IMR-90 (cell line): ENCODE results near the gene EGLN3. TPM values are rescaled to one million over a fixed set of nuclear protein-coding genes. Genes with fewer than 3 reads are reported as not detected.

Source experiments
- ATAC-seq: fragments of 200-7000 bp; cut with Tn5 transposase; 2 replicates; pipeline ENCODE4 v1.9.1; 2020; ENCODE audit warnings: low read depth, mild to moderate bottlenecking, moderate library complexity
- BruUV-seq: library from RNA; stranded (reverse); fragments of 400-500 nt; replicated peaks from 2 replicates; lab custom pipeline; 2021; lab: Mats Ljungman, UMichigan
- CTCF ChIA-PET: fragments of 300-600 bp; formaldehyde crosslinking; extraction: SDS; loops from one replicate; lab custom pipeline; 2021; ENCODE audit warnings: antibody characterized with exemption; lab: Yijun Ruan, JAX
- POLR2A ChIA-PET: fragments of 300-600 bp; sonication (Branson Sonifier 250); formaldehyde crosslinking; loops from one replicate; lab custom pipeline; 2022; ENCODE audit warnings: antibody characterized with exemption; ENCODE audit not compliant: unreplicated experiment; lab: Charles Lee
- DNase-seq: peaks from one replicate; pipeline ENCODE4 v3.0.0; 2013
- H2AFZ ChIP-seq: replicated peaks from 2 replicates; pipeline ENCODE3; 2013; ENCODE audit warnings: low read length, mild to moderate bottlenecking; ENCODE audit not compliant: poor library complexity
- H2AK5ac ChIP-seq: 2 replicates; pipeline ENCODE4 v1.6.1; 2013; ENCODE audit warnings: low read depth, low read length, inconsistent platforms
- H2AK9ac ChIP-seq: replicated peaks from 2 replicates; pipeline ENCODE3; 2013; ENCODE audit warnings: mild to moderate bottlenecking, low read depth, low read length, moderate library complexity; ENCODE audit not compliant: poor library complexity
- H2BK120ac ChIP-seq: 2 replicates; pipeline ENCODE4 v1.6.1; 2013; ENCODE audit warnings: low read depth, low read length, inconsistent platforms
- H2BK15ac ChIP-seq: 3 replicates; pipeline ENCODE4 v1.6.1; 2013; ENCODE audit warnings: low read depth, low read length, inconsistent platforms
- H2BK20ac ChIP-seq: 2 replicates; pipeline ENCODE4 v1.6.1; 2013; ENCODE audit warnings: low read depth, mild to moderate bottlenecking, inconsistent platforms, low read length, moderate library complexity
- H2BK5ac ChIP-seq: 2 replicates; pipeline ENCODE4 v1.6.1; 2013; ENCODE audit warnings: mild to moderate bottlenecking, low read depth, low read length, inconsistent platforms; ENCODE audit not compliant: poor library complexity, severe bottlenecking
- H3K14ac ChIP-seq: replicated peaks from 2 replicates; pipeline ENCODE4 v1.6.1; 2013; ENCODE audit warnings: low read depth, low read length, inconsistent platforms
- H3K18ac ChIP-seq: 2 replicates; pipeline ENCODE4 v1.6.1; 2013; ENCODE audit warnings: low read depth, low read length, control low read depth
- H3K23ac ChIP-seq: 2 replicates; pipeline ENCODE4 v1.6.1; 2013; ENCODE audit warnings: low read depth, low read length, inconsistent platforms
- H3K27ac ChIP-seq: 2 replicates; pipeline ENCODE4 v1.5.1; 2013; ENCODE audit warnings: mild to moderate bottlenecking, control low read depth, low read length; ENCODE audit not compliant: insufficient read depth
- H3K27me3 ChIP-seq: 2 replicates; pipeline ENCODE4 v1.6.1; 2013; ENCODE audit warnings: low read length; ENCODE audit not compliant: control insufficient read depth, insufficient read depth
- H3K36me3 ChIP-seq: 2 replicates; pipeline ENCODE4 v1.6.1; 2013; ENCODE audit warnings: low read length, mixed read lengths; ENCODE audit not compliant: control insufficient read depth, insufficient read depth
- H3K4ac ChIP-seq: 2 replicates; pipeline ENCODE4 v1.6.1; 2013; ENCODE audit warnings: low read depth, low read length, inconsistent platforms
- H3K4me1 ChIP-seq: 2 replicates; pipeline ENCODE4 v1.6.1; 2013; ENCODE audit warnings: low read length, mixed read lengths; ENCODE audit not compliant: control insufficient read depth, insufficient read depth
- H3K4me2 ChIP-seq: 2 replicates; pipeline ENCODE4 v1.6.1; 2013; ENCODE audit warnings: low read depth, mild to moderate bottlenecking, control low read depth, low read length, moderate library complexity
- H3K4me3 ChIP-seq: 2 replicates; pipeline ENCODE4 v1.5.1; 2013; ENCODE audit warnings: low read depth, mild to moderate bottlenecking, control low read depth, low read length, moderate library complexity; ENCODE audit not compliant: insufficient read depth
- H3K56ac ChIP-seq: 2 replicates; pipeline ENCODE4 v1.6.1; 2013; ENCODE audit warnings: low read length, inconsistent platforms; ENCODE audit not compliant: insufficient read depth; ENCODE audit errors: extremely low read depth
- H3K79me1 ChIP-seq, 2 experiments: 2 replicates each; pipeline ENCODE4 v1.6.1; 2013; ENCODE audit warnings: low read length in 2 of 2, inconsistent platforms in 1 of 2, low read depth in 1 of 2
- H3K9ac ChIP-seq: 2 replicates; pipeline ENCODE4 v1.6.1; 2013; ENCODE audit warnings: low read depth, low read length, control low read depth
- H3K9me1 ChIP-seq: 2 replicates; pipeline ENCODE4 v1.6.1; 2013; ENCODE audit warnings: low read length, inconsistent platforms; ENCODE audit not compliant: insufficient read depth
- H3K9me3 ChIP-seq: 2 replicates; pipeline ENCODE4 v1.6.1; 2013; ENCODE audit warnings: low read length; ENCODE audit not compliant: control insufficient read depth, insufficient read depth
- H4K20me1 ChIP-seq: 2 replicates; pipeline ENCODE4 v1.6.1; 2013; ENCODE audit warnings: low read length, inconsistent platforms; ENCODE audit not compliant: insufficient read depth
- H4K5ac ChIP-seq: 2 replicates; pipeline ENCODE4 v1.6.1; 2013; ENCODE audit warnings: mild to moderate bottlenecking, low read depth, low read length, control low read depth
- H4K8ac ChIP-seq, 2 experiments: 2 replicates each; pipeline ENCODE4 v1.6.1; 2013; ENCODE audit warnings: low read depth in 2 of 2, low read length in 2 of 2, control low read depth in 1 of 2, inconsistent platforms in 1 of 2
- H4K91ac ChIP-seq: 2 replicates; pipeline ENCODE4 v1.6.1; 2013; ENCODE audit warnings: low read depth, low read length, inconsistent platforms; ENCODE audit not compliant: insufficient read depth
- BHLHE40 ChIP-seq: fragments of 150-350 bp; IDR thresholded peaks from 2 replicates; pipeline ENCODE4 v1.6.1; 2016; ENCODE audit warnings: mild to moderate bottlenecking, low read depth, low read length
- CEBPB ChIP-seq: IDR thresholded peaks from 2 replicates; pipeline ENCODE4 v1.6.1; 2012; ENCODE audit warnings: low read depth, low read length, improper control_type of control experiment
- CHD1 ChIP-seq: IDR thresholded peaks from 2 replicates; pipeline ENCODE4 v1.6.1; 2012; ENCODE audit warnings: low read depth, low read length, improper control_type of control experiment
- CTCF ChIP-seq: conservative IDR thresholded peaks from 2 replicates; pipeline ENCODE4 v1.5.1; 2012; ENCODE audit warnings: mild to moderate bottlenecking, low read depth, low read length, improper control_type of control experiment
- ELK1 ChIP-seq: fragments of 150-350 bp; IDR thresholded peaks from 2 replicates; pipeline ENCODE4 v1.6.1; 2016; ENCODE audit warnings: low read depth, mild to moderate bottlenecking, low read length, moderate library complexity, borderline replicate concordance
- FOS ChIP-seq: fragments of 150-350 bp; IDR thresholded peaks from 2 replicates; pipeline ENCODE4 v1.6.1; 2016; ENCODE audit warnings: low read depth, low read length
- MAFK ChIP-seq: IDR thresholded peaks from 2 replicates; pipeline ENCODE4 v1.6.1; 2012; ENCODE audit warnings: low read depth, low read length, improper control_type of control experiment
- MAZ ChIP-seq: IDR thresholded peaks from 2 replicates; pipeline ENCODE4 v1.6.1; 2012; ENCODE audit warnings: low read depth, mild to moderate bottlenecking, low read length, improper control_type of control experiment, moderate library complexity, borderline replicate concordance
- MXI1 ChIP-seq: IDR thresholded peaks from 2 replicates; pipeline ENCODE4 v1.6.1; 2012; ENCODE audit warnings: low read depth, mild to moderate bottlenecking, low read length, moderate library complexity, borderline replicate concordance
- NFE2L2 ChIP-seq: fragments of 150-350 bp; IDR thresholded peaks from 2 replicates; pipeline ENCODE4 v1.6.1; 2016; ENCODE audit warnings: low read depth, mild to moderate bottlenecking, low read length
- POLR2A ChIP-seq: IDR thresholded peaks from 2 replicates; pipeline ENCODE4 v1.6.1; 2012; ENCODE audit warnings: mild to moderate bottlenecking, low read depth, low read length
- RAD21 ChIP-seq: IDR thresholded peaks from 2 replicates; pipeline ENCODE4 v1.6.1; 2012; ENCODE audit warnings: low read length, improper control_type of control experiment
- RCOR1 ChIP-seq: IDR thresholded peaks from 2 replicates; pipeline ENCODE4 v1.6.1; 2012; ENCODE audit warnings: mild to moderate bottlenecking, low read length, improper control_type of control experiment; ENCODE audit not compliant: insufficient replicate concordance
- RFX5 ChIP-seq: IDR thresholded peaks from 2 replicates; pipeline ENCODE4 v1.8.0; 2012; ENCODE audit warnings: low read depth, mild to moderate bottlenecking, low read length, moderate library complexity
- SMC3 ChIP-seq: fragments of 150-350 bp; IDR thresholded peaks from 2 replicates; pipeline ENCODE4 v1.6.1; 2016; ENCODE audit warnings: low read depth, mild to moderate bottlenecking, antibody characterized with exemption, low read length, moderate library complexity
- USF2 ChIP-seq: fragments of 150-350 bp; IDR thresholded peaks from 2 replicates; pipeline ENCODE4 v1.6.1; 2017; ENCODE audit warnings: mild to moderate bottlenecking, antibody characterized with exemption, low read length, low read depth
- WGBS, 2 experiments: methylation state at CpG; one replicate each; pipeline versions ENCODE4 v1.1.5 to v1.1.7; 2013; ENCODE audit warnings: missing lambda C conversion rate in 2 of 2; ENCODE audit not compliant: insufficient read length in 1 of 2; ENCODE audit errors: extremely low coverage in 2 of 2; 5-methylcytosine and 5-hydroxymethylcytosine counted together
- dilution Hi-C: fragments of 300-500 bp; cut with HindIII; formaldehyde crosslinking; loops from one replicate; pipeline ENCODE4 v1.14.3; 2018; ENCODE audit warnings: low sequenced_read_pairs; ENCODE audit not compliant: unreplicated experiment
- in situ Hi-C: fragments of 300-500 bp; cut with MboI; formaldehyde crosslinking; loops from 3 replicates; pipeline ENCODE4 v1.14.3; 2019; ENCODE audit warnings: low sequenced_read_pairs, inconsistent platforms, mixed read lengths
- intact Hi-C: fragments of 100-400 bp; cut with micrococcal nuclease; formaldehyde crosslinking; loops from 2 replicates; pipeline ENCODE4 v1.10.0; 2022
- polyA plus RNA-seq, 3 experiments: library from polyadenylated mRNA; depleted of rRNA; stranded (reverse); fragments of >200 nt; gene quantifications; 2 replicates each; pipeline ENCODE4 v1.2.3, GENCODE V29; 2012; ENCODE audit warnings: low replicate concordance in 1 of 3
- total RNA-seq: library from RNA; depleted of rRNA; stranded (reverse); fragments of >200 nt; gene quantifications from 2 replicates; pipeline ENCODE4 v1.2.3, GENCODE V29; 2012

The EGLN3 gene
- total and polyA plus RNA-seq, 2 of the 4 experiments (the other 2 are of a cell fraction), result under 0.01 to 0.03 TPM

- Histone ChIP-seq H3K27me3 (peaks cover 6% of the 10 kb centered on the region), H3K4ac (no peak overlapping the region), H3K18ac (no peak overlapping the region), H3K14ac (no peak overlapping the region), H2BK120ac (no peak overlapping the region), H4K8ac (no peak overlapping the region), H2BK5ac (no peak overlapping the region), H2BK20ac (no peak overlapping the region), H3K4me3 (no peak overlapping the region), H3K36me3 (no peaks in the 10 kb centered on the region), H2AK5ac (no peak overlapping the region), H3K56ac (no peak overlapping the region), H3K4me2 (no peak overlapping the region), H3K4me1 (no peaks in the 10 kb centered on the region), H2AFZ (no peak overlapping the region), H2BK15ac (no peak overlapping the region), H3K9me3 (no peaks in the 10 kb centered on the region), H3K79me1 (no peaks in the 10 kb centered on the region), H3K9ac (no peak overlapping the region), H3K9me1 (no peaks in the 10 kb centered on the region), H3K27ac (no peak overlapping the region), H4K20me1 (no peaks in the 10 kb centered on the region), H2AK9ac (no peak overlapping the region), H4K5ac (no peak overlapping the region), H3K23ac (no peak overlapping the region), H4K91ac (no peak overlapping the region)
- ChIA-PET POLR2A (no interaction called here), CTCF (no interaction called here)
- intact Hi-C loops (no loop called here), in situ Hi-C loops (no loop called here), dilution Hi-C loops (no loop called here)
- DNase-seq (no peak), ATAC-seq (no peak)
- no TSS peak for BruUV-seq
- TF ChIP-seq RAD21, result no peak
- TF ChIP-seq FOS, result no peak
- TF ChIP-seq MXI1, result no peak
- TF ChIP-seq CTCF, result no peak
- no peak for TF ChIP-seq USF2
- no peak for TF ChIP-seq RCOR1
- no peak for TF ChIP-seq ELK1
- TF ChIP-seq RFX5, result no peak
- TF ChIP-seq SMC3, result no peak
- no peak for TF ChIP-seq CEBPB
- no peak for TF ChIP-seq MAFK
- no peak for TF ChIP-seq POLR2A
- TF ChIP-seq NFE2L2, result no peak
- no peak for TF ChIP-seq BHLHE40
- TF ChIP-seq MAZ, result no peak
- no peak for TF ChIP-seq CHD1
- WGBS, 2 experiments, result no CpG with 5 or more reads among the region's 2 CpGs
Measured at GRCh38 chr14:33956640-33957039, 5.8 kb upstream of the EGLN3 start.
